Endothelial cell of umbilical vein (primary cell): ENCODE data around the gene GAK. TPM values are rescaled to one million over a fixed set of nuclear protein-coding genes. Genes with fewer than 3 reads are reported as not detected.

Experiments used
- BruUV-seq: library from RNA; stranded (reverse); fragments of 400-500 nt; replicated peaks from 2 replicates; lab custom pipeline; 2021; lab: Mats Ljungman, UMichigan
- CTCF ChIA-PET: fragments of 300-600, 350-600 bp; sonication (Branson Sonifier 250); formaldehyde crosslinking; loops from one replicate; lab custom pipeline; 2021; ENCODE audit warnings: antibody characterized with exemption, inconsistent platforms; lab: Charles Lee
- POLR2A ChIA-PET: fragments of 300-600, 350-600 bp; sonication (Branson Sonifier 250); formaldehyde crosslinking; loops from one replicate; lab custom pipeline; 2021; ENCODE audit warnings: antibody characterized with exemption, inconsistent platforms; lab: Charles Lee
- DNase-seq: peaks from one replicate; pipeline ENCODE4 v3.0.0-alpha.2; 2011; ENCODE audit warnings: low read depth, low spot score
- FAIRE-seq: peaks from 2 replicates; lab custom pipeline; 2011; peaks lifted over from hg19 to GRCh38; lab: Jason Lieb, UNC
- H2AFZ ChIP-seq: 2 replicates; pipeline ENCODE4 v1.6.0; 2012; ENCODE audit warnings: low read depth, low read length, control low read depth, inconsistent platforms
- H3K27ac ChIP-seq: 2 replicates; pipeline ENCODE4 v1.5.1; 2011; ENCODE audit warnings: low read depth, mild to moderate bottlenecking, control low read depth, low read length, moderate library complexity; ENCODE audit not compliant: insufficient read depth
- H3K27me3 ChIP-seq, 2 experiments: 2 replicates each; pipeline versions ENCODE4 v1.6.0 to v1.6.1; 2011; ENCODE audit warnings: low read length in 2 of 2, mixed read lengths in 1 of 2; ENCODE audit not compliant: control insufficient read depth in 2 of 2, insufficient read depth in 2 of 2
- H3K36me3 ChIP-seq, 2 experiments: 2 replicates in 1 of 2; 3 replicates in 1 of 2; pipeline ENCODE4 v1.5.1; 2011; ENCODE audit warnings: low read length in 2 of 2, mild to moderate bottlenecking in 1 of 2, moderate library complexity in 1 of 2; ENCODE audit not compliant: control insufficient read depth in 2 of 2, insufficient read depth in 2 of 2; ENCODE audit errors: extremely low read depth in 1 of 2
- H3K4me1 ChIP-seq: 3 replicates; pipeline ENCODE4 v1.5.1; 2011; ENCODE audit warnings: mild to moderate bottlenecking, low read length; ENCODE audit not compliant: control insufficient read depth, insufficient read depth; ENCODE audit errors: extremely low read depth
- H3K4me2 ChIP-seq: 2 replicates; pipeline ENCODE4 v1.6.1; 2011; ENCODE audit warnings: low read length, control low read depth, mixed read lengths; ENCODE audit not compliant: insufficient read depth
- H3K4me3 ChIP-seq, 3 experiments: fragments of 200-600 bp in 1 of 3; sonication (generic), shearing (Covaris generic) in 1 of 3; replicated peaks in 1 of 3; 2 replicates each; pipeline ENCODE4 v1.5.1; 2011 to 2016; ENCODE audit warnings: control low read depth in 3 of 3, low read length in 3 of 3, mild to moderate bottlenecking in 2 of 3, inconsistent platforms in 1 of 3, low read depth in 1 of 3, moderate library complexity in 1 of 3; ENCODE audit not compliant: insufficient read depth in 1 of 3
- H3K79me2 ChIP-seq: 2 replicates; pipeline ENCODE4 v1.6.0; 2012; ENCODE audit warnings: low read length, inconsistent platforms; ENCODE audit not compliant: control insufficient read depth, insufficient read depth
- H3K9ac ChIP-seq: replicated peaks from 2 replicates; pipeline ENCODE3; 2011; ENCODE audit warnings: low read length, control low read depth; ENCODE audit not compliant: insufficient read depth; ENCODE audit errors: extremely low read depth
- H3K9me1 ChIP-seq: replicated peaks from 3 replicates; pipeline ENCODE4 v1.6.0; 2011; ENCODE audit warnings: mild to moderate bottlenecking, low read length; ENCODE audit not compliant: control insufficient read depth, insufficient read depth; ENCODE audit errors: extremely low read depth
- H3K9me3 ChIP-seq: replicated peaks from 2 replicates; pipeline ENCODE4 v1.5.1; 2012; ENCODE audit warnings: low read length, inconsistent platforms; ENCODE audit not compliant: control insufficient read depth, insufficient read depth
- H4K20me1 ChIP-seq: replicated peaks from 2 replicates; pipeline ENCODE3; 2011; ENCODE audit warnings: mild to moderate bottlenecking, low read length; ENCODE audit not compliant: control insufficient read depth, insufficient read depth; ENCODE audit errors: extremely low read depth
- FOS ChIP-seq: IDR thresholded peaks from 2 replicates; pipeline ENCODE4 v1.6.1; 2011; ENCODE audit warnings: mild to moderate bottlenecking, low read length, moderate library complexity, borderline replicate concordance; ENCODE audit not compliant: insufficient read depth
- GATA2 ChIP-seq: IDR thresholded peaks from 2 replicates; pipeline ENCODE4 v1.7.0; 2011; ENCODE audit warnings: low read depth, mild to moderate bottlenecking, moderate library complexity, mixed read lengths, low read length; ENCODE audit not compliant: insufficient read length, insufficient read depth
- JUN ChIP-seq: IDR thresholded peaks from 2 replicates; pipeline ENCODE4 v1.6.1; 2011; ENCODE audit warnings: borderline replicate concordance, low read depth; ENCODE audit not compliant: insufficient read length, insufficient read depth
- MAX ChIP-seq: IDR thresholded peaks from 2 replicates; pipeline ENCODE4 v1.6.1; 2011; ENCODE audit not compliant: insufficient read depth, insufficient read length
- MYC ChIP-seq: IDR thresholded peaks from one replicate; pipeline ENCODE4 v1.6.1; 2011; ENCODE audit warnings: mild to moderate bottlenecking, low read depth, low read length
- POLR2A ChIP-seq: IDR thresholded peaks from 2 replicates; pipeline ENCODE4 v1.6.1; 2012; ENCODE audit warnings: low read depth, mild to moderate bottlenecking, control low read depth, low read length
- POLR2AphosphoS5 ChIP-seq: IDR thresholded peaks from 2 replicates; pipeline ENCODE4 v1.6.1; 2012; ENCODE audit warnings: low read depth, mild to moderate bottlenecking, control low read depth, low read length, moderate library complexity; ENCODE audit not compliant: insufficient read depth
- dilution Hi-C: fragments of 300-500 bp; cut with MboI; formaldehyde crosslinking; loops from one replicate; pipeline ENCODE4 v1.15.0; 2019; ENCODE audit warnings: low sequenced_read_pairs; ENCODE audit not compliant: extremely low pct_ligation_motif_present
- intact Hi-C: fragments of 100-400 bp; cut with micrococcal nuclease; formaldehyde crosslinking; loops from one replicate; pipeline ENCODE4 v1.10.0; 2022
- polyA plus RNA-seq, 4 experiments: library from polyadenylated mRNA; depleted of rRNA in 3 of 4; stranded (reverse) in 3 of 4; unstranded in 1 of 4; fragments of >200 nt; gene quantifications; 2 replicates each; pipeline versions ENCODE4 v1.2.1 to v1.2.3, GENCODE V29; 2011 to 2012; ENCODE audit warnings: missing spikeins in 1 of 4
- total RNA-seq: library from RNA; stranded (reverse); gene quantifications from 2 replicates; pipeline ENCODE4 v1.2.3, GENCODE V29; 2021

The GAK gene
- total and polyA plus RNA-seq, 2 donors (not counting 3 experiments of a cell fraction or from before 2014, with no cell fraction given) = 49.6 to 109 TPM

DNA sequence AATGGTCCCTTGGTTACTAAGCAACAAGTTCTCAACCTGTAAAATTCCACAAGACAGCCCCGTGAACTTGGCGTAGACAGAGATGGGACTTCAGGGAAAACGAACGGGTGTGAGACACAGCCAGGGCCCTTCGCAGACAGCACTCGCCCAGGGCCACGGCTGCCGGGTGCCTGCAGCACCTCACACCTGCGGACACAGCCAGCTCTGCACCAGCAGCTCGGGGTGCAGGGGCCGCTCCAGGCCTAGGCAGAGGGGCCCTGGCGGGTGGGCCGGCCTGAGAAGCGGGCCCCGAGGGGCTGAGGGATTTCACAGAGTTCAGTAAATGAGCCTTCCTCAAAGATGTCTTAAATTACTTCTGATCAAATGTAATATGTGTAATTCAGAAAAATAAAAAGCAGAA, 34.0 kb downstream of the GAK start:
- Histone ChIP-seq H3K79me2 (no peaks in the 10 kb centered on the region), H2AFZ (no peak overlapping the region), H3K9ac (no peak overlapping the region), H3K4me1 (no peaks in the 10 kb centered on the region), H4K20me1 (no peaks in the 10 kb centered on the region), H3K4me3 (no peak overlapping the region), H3K9me1 (no peaks in the 10 kb centered on the region), H3K4me2 (no peak overlapping the region), H3K36me3 (peaks cover 0 to 20% of the 10 kb centered on the region in 2 experiments), H3K27ac (no peak overlapping the region), H3K9me3 (no peaks in the 10 kb centered on the region), H3K27me3 (no peaks in the 10 kb centered on the region)
- TF ChIP-seq POLR2AphosphoS5 (no peak), MYC (no peak), FOS (no peak), GATA2 (no peak), MAX (no peak), JUN (no peak), POLR2A (no peak)
- BruUV-seq = no TSS peak
- FAIRE-seq (no peak), DNase-seq (no peak)
- ChIA-PET POLR2A (no interaction called here), CTCF (interaction anchor here (1.5 kb wide), 1 partner anchor 9 kb away, joined by 4 read pairs; no protein-coding TSS in a partner anchor)
- dilution Hi-C loops (no loop called here), intact Hi-C loops (no loop called here)

GRCh38 chr4:896630-897029, 35.5 kb downstream of the GAK start:
- no peak overlapping the region for H2AFZ ChIP-seq
- H3K9ac ChIP-seq = no peak overlapping the region
- FAIRE-seq = no peak
- H4K20me1 ChIP-seq = no peaks in the 10 kb centered on the region
- H3K27me3 ChIP-seq = no peaks in the 10 kb centered on the region
- no peaks in the 10 kb centered on the region for H3K9me3 ChIP-seq
- no peak for TF ChIP-seq JUN
- TF ChIP-seq FOS = no peak
- no peaks in the 10 kb centered on the region for H3K9me1 ChIP-seq
- no peaks in the 10 kb centered on the region for H3K79me2 ChIP-seq
- no peaks in the 10 kb centered on the region for H3K4me1 ChIP-seq
- peaks cover 0 to 27% of the 10 kb centered on the region in 2 experiments for H3K36me3 ChIP-seq
- no peak overlapping the region for H3K27ac ChIP-seq
- intact Hi-C loops (no loop called here), dilution Hi-C loops (no loop called here)
- ChIA-PET POLR2A (no interaction called here), CTCF (interaction anchor here (0.9 to 1.5 kb wide), 2 partner anchors 11 to 91 kb away, joined by 4 read pairs; partner anchors contain the start of gene IDUA)
- no peak overlapping the region for H3K4me2 ChIP-seq
- DNase-seq = no peak
- H3K4me3 ChIP-seq = no peak overlapping the region
- no TSS peak for BruUV-seq
